ENCODE measurements around the gene EIF3I.
A peak's percentile ranks its signal among the peaks of the same experiment; 100 is the strongest.

EIF3I gene

GRCh38 chr1:32197837-32198236, 24.4 kb upstream of the EIF3I start:
- DNase-seq (ENCODE audit: extremely low spot score, insufficient read length, low read depth): no peak
- FAIRE-seq: no peak

- FAIRE-seq: no peak
- DNase-seq (ENCODE audit: extremely low spot score, insufficient read length, low read depth): no peak
Measured at GRCh38 chr1:32198237-32199042, 23.8 kb upstream of the EIF3I start.

GRCh38 chr1:32199043-32199716, 23.0 kb upstream of the EIF3I start:
- no peak for DNase-seq (ENCODE audit: extremely low spot score, insufficient read length, low read depth)
- no peak for FAIRE-seq

GRCh38 chr1:32199717-32200072, 22.5 kb upstream of the EIF3I start:
- FAIRE-seq (no peak), DNase-seq (ENCODE audit: extremely low spot score, insufficient read length, low read depth) (no peak)

GRCh38 chr1:32200226-32201010, 21.8 kb upstream of the EIF3I start, which contains the start of gene CCDC28B:
TSS of gene CCDC28B (plus strand) at chr1:32200595. CDS start at chr1:32201936, 1,341 bp downstream.
- no peak for DNase-seq (ENCODE audit: extremely low spot score, insufficient read length, low read depth)
- FAIRE-seq: peak; percentile 92

- DNase-seq (ENCODE audit: extremely low spot score, insufficient read length, low read depth) (no peak), FAIRE-seq (peak; percentile 83)
Measured at GRCh38 chr1:32201011-32201855, 21.0 kb upstream of the EIF3I start.

- DNase-seq (ENCODE audit: extremely low spot score, insufficient read length, low read depth): no peak
- FAIRE-seq: no peak
Measured at GRCh38 chr1:32204943-32205361, 17.3 kb upstream of the EIF3I start.

- DNase-seq (ENCODE audit: extremely low spot score, insufficient read length, low read depth) (peak; percentile 94), FAIRE-seq (peak; percentile 88)
Measured at GRCh38 chr1:32205401-32206370, 16.5 kb upstream of the EIF3I start, which contains the start of gene IQCC. TSS of gene IQCC (plus strand) at chr1:32205671. CDS start at chr1:32205682, 11 bp downstream.

GRCh38 chr1:32208469-32208868, 13.7 kb upstream of the EIF3I start:
- no peak for DNase-seq (ENCODE audit: extremely low spot score, insufficient read length, low read depth)
- no peak for FAIRE-seq

GRCh38 chr1:32208891-32209328, 13.3 kb upstream of the EIF3I start, which contains the start of gene DCDC2B:
TSS of gene DCDC2B (plus strand) at chr1:32209089. CDS start at chr1:32209094, 5 bp downstream.
- no peak for FAIRE-seq
- no peak for DNase-seq (ENCODE audit: extremely low spot score, insufficient read length, low read depth)

- FAIRE-seq (peak; percentile 87), DNase-seq (ENCODE audit: extremely low spot score, insufficient read length, low read depth) (peak; percentile 33)
Measured at GRCh38 chr1:32215629-32216480, 6.4 kb upstream of the EIF3I start.

- FAIRE-seq: no peak
- DNase-seq (ENCODE audit: extremely low spot score, insufficient read length, low read depth): no peak
Measured at GRCh38 chr1:32216566-32216965, 5.6 kb upstream of the EIF3I start.

GRCh38 chr1:32219022-32219421, 3.2 kb upstream of the EIF3I start:
- no peak for DNase-seq (ENCODE audit: extremely low spot score, insufficient read length, low read depth)
- no peak for FAIRE-seq

- DNase-seq (ENCODE audit: extremely low spot score, insufficient read length, low read depth) (no peak), FAIRE-seq (no peak)
Measured at GRCh38 chr1:32220746-32221580, 1.2 kb upstream of the EIF3I start.

- FAIRE-seq: no peak
- DNase-seq (ENCODE audit: extremely low spot score, insufficient read length, low read depth): no peak
Measured at GRCh38 chr1:32221581-32221979, 627 bp upstream of the EIF3I start.

GRCh38 chr1:32223683-32224082, 1.5 kb downstream of the EIF3I start:
- DNase-seq (ENCODE audit: extremely low spot score, insufficient read length, low read depth): no peak
- FAIRE-seq: no peak

- FAIRE-seq: no peak
Measured at GRCh38 chr1:32224285-32224684, 2.1 kb downstream of the EIF3I start.

More at GRCh38 chr1:32224285-32224684, 2.1 kb downstream of the EIF3I start:
- no peak for DNase-seq (ENCODE audit: extremely low spot score, insufficient read length, low read depth)
